Dendritic cell treated with granulocyte-macrophage colony-stimulating factor and Interleukin-4, amounts not matched to agents 40 ng/mL and 50 ng/mL, for 4 days (primary cell): ENCODE results near the gene GFPT2.
A peak's percentile ranks its signal among the peaks of the same experiment; 100 is the strongest.

Source experiments
- H3K27ac Mint-ChIP-seq: one replicate; pipeline ENCODE4 v1.8.0; 2022; ENCODE audit warnings: mild to moderate bottlenecking, mixed read lengths
- H3K27me3 Mint-ChIP-seq: one replicate; pipeline ENCODE4 v1.8.0; 2022; ENCODE audit warnings: mild to moderate bottlenecking, mixed read lengths
- H3K36me3 Mint-ChIP-seq: one replicate; pipeline ENCODE4 v1.8.0; 2022; ENCODE audit warnings: low read depth, mixed read lengths
- H3K4me1 Mint-ChIP-seq: one replicate; pipeline ENCODE4 v1.8.0; 2022; ENCODE audit warnings: low read depth, mixed read lengths
- H3K4me3 Mint-ChIP-seq: one replicate; pipeline ENCODE4 v1.8.0; 2022; ENCODE audit warnings: mild to moderate bottlenecking, moderate library complexity, mixed read lengths
- H3K9me3 Mint-ChIP-seq: one replicate; pipeline ENCODE4 v1.8.0; 2022; ENCODE audit warnings: mixed read lengths
- intact Hi-C: fragments of 100-400 bp; cut with micrococcal nuclease; formaldehyde crosslinking; loops from one replicate; pipeline ENCODE4 v1.15.0; 2022

GFPT2 gene

GRCh38 chr5:180353048-180353979 is at the start of gene GFPT2:
Gene GFPT2, minus strand, starts transcription at chr5:180353336. Its CDS starts 119 bp downstream, at chr5:180353217.
- Mint-ChIP-seq H3K27me3 (peaks cover 75% of the 10 kb centered on the region), H3K9me3 (no peaks in the 10 kb centered on the region), H3K4me1 (no peaks in the 10 kb centered on the region), H3K36me3 (no peaks in the 10 kb centered on the region), H3K4me3 (peak within 1 kb of the TSS; percentile 62), H3K27ac (no peak within 1 kb of the TSS)
- intact Hi-C loops: no loop called here

DNA sequence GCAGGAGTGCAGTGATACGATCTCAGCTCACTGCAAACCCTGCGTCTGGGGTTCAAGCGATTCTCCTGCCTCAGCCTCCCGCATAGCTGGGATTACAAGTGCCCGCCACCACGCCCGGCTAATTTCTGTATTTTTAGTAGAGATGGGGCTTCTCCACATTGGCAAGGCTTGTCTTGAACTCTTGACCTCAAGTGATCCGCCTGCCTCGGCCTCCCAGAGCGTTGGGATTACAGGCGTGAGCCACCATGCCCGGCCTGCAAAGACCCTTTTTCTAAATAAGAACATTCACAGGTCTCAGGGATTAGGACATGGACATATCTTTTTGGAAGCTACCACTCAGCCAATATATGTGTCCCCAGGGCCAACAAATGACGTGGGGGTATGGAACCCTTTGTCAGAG is 49.6 kb upstream of the GFPT2 start:
- Mint-ChIP-seq H3K4me3 (no peak overlapping the region), H3K36me3 (no peaks in the 10 kb centered on the region), H3K4me1 (no peaks in the 10 kb centered on the region), H3K9me3 (peaks cover 12% of the 10 kb centered on the region), H3K27ac (no peak overlapping the region), H3K27me3 (peaks cover 6% of the 10 kb centered on the region)
- intact Hi-C loops: no loop called here

GRCh38 chr5:180401229-180401907 is 48.2 kb upstream of the GFPT2 start:
- Mint-ChIP-seq H3K9me3 (peaks cover 12% of the 10 kb centered on the region), H3K4me3 (no peak overlapping the region), H3K27me3 (peaks cover 3% of the 10 kb centered on the region), H3K4me1 (no peaks in the 10 kb centered on the region), H3K36me3 (no peaks in the 10 kb centered on the region), H3K27ac (no peak overlapping the region)
- intact Hi-C loops: no loop called here

DNA sequence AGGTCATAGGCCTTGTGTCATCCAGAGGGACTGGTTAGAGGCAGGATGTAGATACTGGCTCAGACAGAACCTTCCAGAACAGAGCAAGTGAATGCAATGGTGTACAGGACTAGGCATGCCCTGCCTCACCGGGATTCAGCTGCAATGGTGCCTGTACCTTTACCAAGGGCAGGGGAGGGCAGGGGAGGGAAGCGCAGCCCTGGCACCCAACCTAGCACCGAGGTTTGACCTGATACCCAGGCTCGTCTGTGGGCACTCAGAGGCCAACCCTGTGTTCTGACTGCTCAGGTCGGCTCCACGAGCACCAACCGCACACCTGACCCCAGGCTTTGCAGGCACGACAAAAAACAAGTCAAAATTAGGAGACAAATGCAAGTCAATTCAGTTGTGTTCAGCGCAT is 47.3 kb upstream of the GFPT2 start:
- Mint-ChIP-seq H3K27ac (no peak overlapping the region), H3K4me3 (no peak overlapping the region), H3K4me1 (no peaks in the 10 kb centered on the region), H3K36me3 (no peaks in the 10 kb centered on the region), H3K9me3 (peaks cover 12% of the 10 kb centered on the region), H3K27me3 (peaks cover 3% of the 10 kb centered on the region)
- intact Hi-C loops: no loop called here

DNA sequence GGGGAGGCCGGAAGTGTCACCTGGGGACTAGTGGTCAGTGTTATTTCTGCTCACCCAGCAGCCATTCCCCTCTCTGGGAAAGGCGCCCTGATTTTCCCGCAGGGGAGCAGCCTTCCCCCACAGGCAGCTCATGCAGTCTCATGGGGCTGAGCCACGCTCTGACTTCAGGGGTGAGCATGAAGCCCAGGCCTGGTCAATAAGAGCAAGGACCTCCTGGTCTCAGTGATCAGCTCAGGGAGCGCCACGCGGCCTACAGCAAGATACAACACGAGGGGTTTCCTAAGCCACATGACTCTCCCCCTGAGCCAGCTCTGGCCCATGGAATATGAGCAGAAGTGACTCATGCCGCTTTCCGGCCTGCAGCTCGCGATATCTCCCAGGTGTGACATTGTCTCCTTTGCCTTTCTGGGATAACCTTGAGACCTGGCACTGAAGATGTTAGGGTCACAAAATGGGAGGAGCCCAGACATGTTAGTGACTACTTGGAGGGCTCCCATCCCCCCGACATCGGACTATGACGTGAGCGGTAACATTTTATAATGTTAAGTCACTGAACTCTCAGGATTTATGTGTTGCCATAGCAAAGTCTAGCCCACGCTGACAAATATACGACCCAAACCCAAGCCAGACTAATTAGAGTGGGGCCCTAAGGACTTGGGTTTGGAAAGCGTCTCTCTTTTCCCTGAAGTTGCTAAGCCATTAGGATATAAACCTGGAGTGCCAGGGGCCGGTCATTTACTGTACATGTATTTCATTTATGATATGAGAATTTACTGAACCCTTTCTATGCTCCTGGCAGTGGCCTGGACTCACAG is 46.5 kb upstream of the GFPT2 start:
- intact Hi-C loops: no loop called here
- H3K4me1 Mint-ChIP-seq: no peaks in the 10 kb centered on the region
- no peaks in the 10 kb centered on the region for H3K27me3 Mint-ChIP-seq
- no peaks in the 10 kb centered on the region for H3K36me3 Mint-ChIP-seq
- H3K4me3 Mint-ChIP-seq: no peak overlapping the region
- H3K9me3 Mint-ChIP-seq: peaks cover 12% of the 10 kb centered on the region
- no peak overlapping the region for H3K27ac Mint-ChIP-seq

DNA sequence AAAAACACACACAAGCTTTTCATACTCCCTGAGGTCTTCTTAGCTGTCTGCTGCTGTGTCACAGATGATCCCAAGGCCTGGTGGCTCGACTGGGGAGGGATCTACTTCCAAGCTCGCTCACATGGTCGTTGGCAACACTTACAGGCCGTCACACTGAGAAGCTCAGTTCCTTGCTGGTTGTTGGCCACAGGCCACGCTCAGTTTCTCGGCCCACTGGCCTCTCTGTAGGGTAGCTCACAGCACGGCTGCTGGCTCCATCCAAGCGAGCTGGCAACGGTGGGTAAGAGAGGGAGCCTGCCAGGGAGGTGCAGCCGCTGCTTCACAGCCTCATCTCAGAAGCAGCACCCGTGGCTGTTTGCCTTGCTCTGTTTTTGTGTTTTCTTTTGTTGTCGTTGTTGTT is 43.8 kb upstream of the GFPT2 start:
- no peaks in the 10 kb centered on the region for H3K4me1 Mint-ChIP-seq
- no peaks in the 10 kb centered on the region for H3K36me3 Mint-ChIP-seq
- H3K9me3 Mint-ChIP-seq: peaks cover 7% of the 10 kb centered on the region
- no peaks in the 10 kb centered on the region for H3K27me3 Mint-ChIP-seq
- H3K4me3 Mint-ChIP-seq: no peak overlapping the region
- H3K27ac Mint-ChIP-seq: no peak overlapping the region
- intact Hi-C loops: no loop called here

- intact Hi-C loops: no loop called here
- H3K36me3 Mint-ChIP-seq: no peaks in the 10 kb centered on the region
- no peak overlapping the region for H3K27ac Mint-ChIP-seq
- no peak overlapping the region for H3K4me3 Mint-ChIP-seq
- peaks cover 7% of the 10 kb centered on the region for H3K9me3 Mint-ChIP-seq
- no peaks in the 10 kb centered on the region for H3K27me3 Mint-ChIP-seq
- no peaks in the 10 kb centered on the region for H3K4me1 Mint-ChIP-seq
Observed at GRCh38 chr5:180395540-180396274, 42.6 kb upstream of the GFPT2 start.

- intact Hi-C loops: no loop called here
- Mint-ChIP-seq H3K36me3 (no peaks in the 10 kb centered on the region), H3K4me3 (no peak overlapping the region), H3K27me3 (no peaks in the 10 kb centered on the region), H3K9me3 (peaks cover 7% of the 10 kb centered on the region), H3K4me1 (no peaks in the 10 kb centered on the region), H3K27ac (no peak overlapping the region)
Observed at GRCh38 chr5:180394031-180394636, 41.0 kb upstream of the GFPT2 start.

- Mint-ChIP-seq H3K4me1 (no peaks in the 10 kb centered on the region), H3K9me3 (no peaks in the 10 kb centered on the region), H3K27ac (no peak overlapping the region), H3K27me3 (no peaks in the 10 kb centered on the region), H3K4me3 (no peak overlapping the region), H3K36me3 (no peaks in the 10 kb centered on the region)
- intact Hi-C loops: no loop called here
Observed at GRCh38 chr5:180391276-180391675, 38.1 kb upstream of the GFPT2 start.

GRCh38 chr5:180390441-180391190 is 37.5 kb upstream of the GFPT2 start:
- no peaks in the 10 kb centered on the region for H3K9me3 Mint-ChIP-seq
- H3K4me1 Mint-ChIP-seq: no peaks in the 10 kb centered on the region
- no peak overlapping the region for H3K4me3 Mint-ChIP-seq
- no peaks in the 10 kb centered on the region for H3K27me3 Mint-ChIP-seq
- no peaks in the 10 kb centered on the region for H3K36me3 Mint-ChIP-seq
- H3K27ac Mint-ChIP-seq: no peak overlapping the region
- intact Hi-C loops: no loop called here

DNA sequence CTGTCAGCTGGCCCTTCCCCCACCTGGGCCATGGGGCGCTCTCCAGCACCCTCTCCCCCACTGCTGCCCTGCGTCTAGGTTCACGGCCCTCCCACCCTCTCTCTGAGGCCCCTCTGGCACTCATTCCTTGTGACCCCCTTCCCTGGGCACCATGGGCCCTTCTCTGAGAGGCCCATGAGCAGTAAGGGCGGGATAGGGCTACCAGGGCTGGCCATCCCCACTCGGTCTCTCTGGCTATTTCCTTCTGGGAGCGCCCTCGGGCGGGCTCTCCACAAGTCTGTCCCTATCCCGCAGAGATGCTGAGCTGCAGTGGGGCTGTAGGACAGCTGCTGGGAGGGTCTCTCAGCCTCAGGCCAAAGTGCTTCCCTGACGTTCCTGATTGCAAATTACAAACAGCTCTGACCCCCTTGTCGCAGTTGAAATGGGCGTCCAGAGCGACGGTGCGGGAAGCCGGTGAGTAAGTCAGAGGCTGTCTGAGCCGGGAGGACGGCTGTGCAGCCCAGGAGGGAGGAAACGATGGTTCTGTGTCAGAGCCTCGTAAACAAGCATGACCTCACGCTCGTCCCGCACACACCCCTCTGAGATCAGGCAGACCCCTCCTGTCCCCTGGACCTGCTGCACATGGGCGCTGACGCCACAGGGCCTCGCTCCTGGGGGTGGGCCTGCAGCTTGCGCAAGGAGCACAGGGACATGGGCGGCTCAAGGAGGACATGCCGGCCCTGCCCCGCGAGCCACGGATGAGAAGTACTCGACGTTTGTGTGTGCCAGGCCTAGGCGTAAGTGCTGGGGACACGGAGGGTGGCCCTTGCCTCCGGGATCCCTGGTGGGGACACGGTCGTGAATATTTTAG is 36.3 kb upstream of the GFPT2 start:
- H3K27ac Mint-ChIP-seq: no peak overlapping the region

DNA sequence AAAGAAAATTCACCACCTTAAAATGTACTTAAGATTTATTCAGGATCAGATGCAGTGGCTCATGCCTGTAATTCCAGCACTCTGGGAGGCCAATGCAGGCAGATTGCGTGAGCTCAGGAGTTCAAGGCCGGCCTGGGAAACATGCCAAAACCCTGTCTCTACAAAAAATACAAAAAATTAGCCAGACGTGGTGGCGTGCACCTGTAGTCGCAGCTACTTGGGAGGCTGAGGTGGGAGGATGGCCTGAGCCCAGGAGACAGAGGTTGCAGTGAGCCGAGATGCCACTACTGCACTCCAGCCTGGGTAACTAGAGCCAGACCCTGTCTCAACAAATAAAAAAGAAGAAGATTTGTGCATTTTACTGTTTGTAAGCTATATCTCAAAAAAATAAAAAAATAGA is 34.7 kb upstream of the GFPT2 start:
- intact Hi-C loops: no loop called here
- Mint-ChIP-seq H3K36me3 (no peaks in the 10 kb centered on the region), H3K4me3 (no peak overlapping the region), H3K27me3 (peaks cover 5% of the 10 kb centered on the region), H3K27ac (no peak overlapping the region), H3K4me1 (no peaks in the 10 kb centered on the region), H3K9me3 (no peaks in the 10 kb centered on the region)

More for the DNA sequence above, 36.3 kb upstream of the GFPT2 start:
- Mint-ChIP-seq H3K36me3 (no peaks in the 10 kb centered on the region), H3K9me3 (no peaks in the 10 kb centered on the region), H3K27me3 (peaks cover 5% of the 10 kb centered on the region), H3K4me1 (no peaks in the 10 kb centered on the region), H3K4me3 (no peak overlapping the region)
- intact Hi-C loops: no loop called here
